NCI-H524 treated with DMSO at 0.1 percent for 48 hours (cell line): ENCODE measurements around the gene TMC4.
A peak's percentile ranks its signal among the peaks of the same experiment; 100 is the strongest.

ENCODE experiments used
- DNase-seq: peaks from one replicate; lab custom pipeline; 2025; lab: John Stamatoyannopoulos, UW

Gene TMC4

GRCh38 chr19:54129617-54129996 lies 43.4 kb downstream of the TMC4 start:
- DNase-seq, result no peak

- no peak for DNase-seq
Observed at GRCh38 chr19:54128796-54129616, 44.0 kb downstream of the TMC4 start.

- DNase-seq, result no peak
Observed at GRCh38 chr19:54128441-54128725, 44.6 kb downstream of the TMC4 start.

- DNase-seq, result no peak
Observed at GRCh38 chr19:54127688-54128440, 45.1 kb downstream of the TMC4 start.

GRCh38 chr19:54125713-54126112 lies 47.2 kb downstream of the TMC4 start:
- no peak for DNase-seq

- no peak for DNase-seq
Observed at GRCh38 chr19:54124393-54124792, 48.6 kb downstream of the TMC4 start.

- DNase-seq, result no peak
Observed at GRCh38 chr19:54123682-54124081, 49.3 kb downstream of the TMC4 start.

GRCh38 chr19:54121259-54121658 lies 51.7 kb downstream of the TMC4 start:
- no peak for DNase-seq

GRCh38 chr19:54115109-54116063 lies 57.6 kb downstream of the TMC4 start, which contains the start of the genes PRPF31 and TFPT:
PRPF31 (plus strand) TSS chr19:54115754; CDS start chr19:54118279, 2,525 bp downstream.
TFPT (minus strand) TSS chr19:54115657; CDS start chr19:54115269, 388 bp downstream.
- peak; percentile 90 for DNase-seq

- DNase-seq, result no peak
Observed at GRCh38 chr19:54114340-54115108, 58.4 kb downstream of the TMC4 start.
